Ascending aorta (tissue), 2 donors: Measurements from ENCODE around the gene SEPTIN2. TPM values are rescaled to one million over a fixed set of nuclear protein-coding genes. Genes with fewer than 3 reads are reported as not detected.

ENCODE experiments used
- DNase-seq, 2 donors: peaks; one replicate each; pipeline ENCODE4 v3.0.0-alpha.2; 2019; ENCODE audit warnings: low spot score in 2 of 2
- H3K27ac ChIP-seq, 2 donors: fragments of 200-600 bp; sonication (generic); one replicate each; pipeline ENCODE4 v1.5.1; 2016 to 2017; ENCODE audit warnings: mild to moderate bottlenecking in 1 of 2
- H3K27me3 ChIP-seq: fragments of 200-600 bp; sonication (generic); one replicate; pipeline ENCODE4 v1.5.1; 2017
- H3K36me3 ChIP-seq, 2 donors: fragments of 200-600 bp; sonication (generic); one replicate each; pipeline ENCODE4 v1.5.1; 2016
- H3K4me1 ChIP-seq, 2 donors: fragments of 200-600 bp; sonication (generic); one replicate each; pipeline ENCODE4 v1.5.1; 2016 to 2017; ENCODE audit warnings: mild to moderate bottlenecking in 1 of 2
- H3K4me3 ChIP-seq, 2 donors: fragments of 200-600 bp; sonication (generic); one replicate each; pipeline ENCODE4 v1.5.1; 2016 to 2017; ENCODE audit warnings: mild to moderate bottlenecking in 1 of 2
- H3K9me3 ChIP-seq, 2 donors: fragments of 200-600 bp; sonication (generic); one replicate each; pipeline ENCODE4 v1.5.1; 2016
- intact Hi-C: fragments of 100-400 bp; cut with DNase I; formaldehyde crosslinking; loops from one replicate; pipeline ENCODE4 v1.15.1; 2023
- total RNA-seq: library from RNA; depleted of rRNA; stranded (reverse); fragments of >200 nt; gene quantifications from one replicate; pipeline ENCODE4 v1.1.0, GENCODE V29; 2016
- TF ChIP-seq, protein P1 (sequence below), 3 experiments: fragments of 200-600 bp in 2 of 3; fragments of 450-650 bp in 1 of 3; sonication (generic) in 2 of 3; IDR thresholded peaks; one replicate each; pipeline ENCODE4 v1.5.1; 2016 to 2019; ENCODE audit warnings: antibody characterized with exemption in 3 of 3, mild to moderate bottlenecking in 1 of 3, moderate library complexity in 1 of 3

Gene SEPTIN2
- total RNA-seq, 1 donor from 2014 or later = 248 TPM

DNA sequence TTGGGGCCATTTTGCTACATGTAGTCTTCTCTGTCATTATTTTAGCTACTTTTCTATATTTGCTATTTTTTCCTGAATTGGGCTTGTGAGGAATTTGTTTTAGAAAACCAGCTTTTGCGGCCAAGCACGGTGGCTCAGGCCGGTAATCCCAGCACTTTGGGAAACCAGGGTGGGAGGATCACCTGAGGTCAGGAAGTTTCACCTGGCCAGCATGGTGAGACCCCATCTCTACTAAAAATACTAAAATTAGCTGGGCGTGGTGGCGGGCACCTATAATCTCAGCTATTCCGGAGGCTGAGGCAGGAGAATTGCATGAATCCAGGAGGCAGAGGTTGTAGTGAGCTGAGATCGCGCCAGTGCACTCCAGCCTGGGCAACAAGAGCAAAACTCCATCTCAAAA lies 4.7 kb downstream of the SEPTIN2 start:
- no peak for DNase-seq
- Histone ChIP-seq H3K9me3 (no peaks in the 10 kb centered on the region), H3K27me3 (no peaks in the 10 kb centered on the region), H3K36me3 (peaks cover 3 to 10% of the 10 kb centered on the region in 2 donors), H3K27ac (no peak overlapping the region), H3K4me3 (no peak overlapping the region), H3K4me1 (peaks cover 6 to 46% of the 10 kb centered on the region in 2 donors)
- intact Hi-C loops = no loop called here
- TF ChIP-seq, protein P1, sequence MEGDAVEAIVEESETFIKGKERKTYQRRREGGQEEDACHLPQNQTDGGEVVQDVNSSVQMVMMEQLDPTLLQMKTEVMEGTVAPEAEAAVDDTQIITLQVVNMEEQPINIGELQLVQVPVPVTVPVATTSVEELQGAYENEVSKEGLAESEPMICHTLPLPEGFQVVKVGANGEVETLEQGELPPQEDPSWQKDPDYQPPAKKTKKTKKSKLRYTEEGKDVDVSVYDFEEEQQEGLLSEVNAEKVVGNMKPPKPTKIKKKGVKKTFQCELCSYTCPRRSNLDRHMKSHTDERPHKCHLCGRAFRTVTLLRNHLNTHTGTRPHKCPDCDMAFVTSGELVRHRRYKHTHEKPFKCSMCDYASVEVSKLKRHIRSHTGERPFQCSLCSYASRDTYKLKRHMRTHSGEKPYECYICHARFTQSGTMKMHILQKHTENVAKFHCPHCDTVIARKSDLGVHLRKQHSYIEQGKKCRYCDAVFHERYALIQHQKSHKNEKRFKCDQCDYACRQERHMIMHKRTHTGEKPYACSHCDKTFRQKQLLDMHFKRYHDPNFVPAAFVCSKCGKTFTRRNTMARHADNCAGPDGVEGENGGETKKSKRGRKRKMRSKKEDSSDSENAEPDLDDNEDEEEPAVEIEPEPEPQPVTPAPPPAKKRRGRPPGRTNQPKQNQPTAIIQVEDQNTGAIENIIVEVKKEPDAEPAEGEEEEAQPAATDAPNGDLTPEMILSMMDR (IDR thresholded peaks at IDR 0.05) = no peak

DNA sequence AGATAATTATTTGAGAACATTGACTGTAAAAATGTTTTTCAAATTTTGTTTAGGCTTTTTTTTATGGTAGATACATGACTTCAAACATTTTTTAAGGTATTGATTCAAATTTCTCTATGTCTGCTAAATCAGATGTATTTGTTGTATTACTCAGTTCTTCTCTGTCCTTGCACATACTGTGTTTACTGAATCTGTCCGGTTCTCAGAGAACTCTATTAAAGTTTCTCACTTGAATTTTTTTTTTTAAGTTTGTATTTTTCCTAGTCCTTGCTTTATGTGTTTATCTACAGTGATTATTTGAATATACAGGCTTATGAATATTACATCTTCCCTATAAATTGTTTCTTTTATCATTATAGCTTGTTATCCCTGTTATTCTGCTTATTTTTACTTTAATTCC lies 5.3 kb downstream of the SEPTIN2 start:
- Histone ChIP-seq H3K4me3 (no peak overlapping the region), H3K4me1 (peaks cover 6 to 46% of the 10 kb centered on the region in 2 donors), H3K9me3 (no peaks in the 10 kb centered on the region), H3K27ac (no peak overlapping the region), H3K27me3 (no peaks in the 10 kb centered on the region), H3K36me3 (peaks cover 9 to 14% of the 10 kb centered on the region in 2 donors)
- no peak for DNase-seq
- intact Hi-C loops = no loop called here
- TF ChIP-seq, protein P1 (IDR thresholded peaks at IDR 0.05) = no peak

DNA sequence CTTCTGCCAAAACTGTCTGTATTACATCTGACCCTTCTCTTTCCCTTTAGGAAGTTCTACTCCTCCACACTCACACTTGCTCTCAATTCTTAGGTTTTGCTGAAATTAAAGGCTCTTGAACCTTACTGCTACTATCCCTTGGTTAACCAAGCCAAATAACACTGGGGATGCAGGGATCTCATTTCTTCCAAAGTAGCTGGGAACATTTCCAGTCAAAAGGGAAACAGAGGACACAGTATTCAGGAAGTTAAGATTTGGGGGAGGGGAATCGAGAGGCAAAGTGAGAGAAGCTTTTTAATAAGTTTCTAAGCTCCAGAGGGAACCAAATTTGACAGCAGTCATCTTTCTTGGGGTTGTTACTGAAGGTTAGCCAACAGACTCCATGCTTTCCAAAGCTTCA lies 6.2 kb downstream of the SEPTIN2 start:
- no peak for DNase-seq
- H3K4me3 ChIP-seq = no peak overlapping the region
- H3K4me1 ChIP-seq = peaks cover 6 to 42% of the 10 kb centered on the region in 2 donors
- no peak overlapping the region for H3K27ac ChIP-seq
- TF ChIP-seq, protein P1 (IDR thresholded peaks at IDR 0.05) = no peak
- peaks cover 15 to 20% of the 10 kb centered on the region in 2 donors for H3K36me3 ChIP-seq
- no peaks in the 10 kb centered on the region for H3K9me3 ChIP-seq
- no peaks in the 10 kb centered on the region for H3K27me3 ChIP-seq
- intact Hi-C loops = no loop called here

DNA sequence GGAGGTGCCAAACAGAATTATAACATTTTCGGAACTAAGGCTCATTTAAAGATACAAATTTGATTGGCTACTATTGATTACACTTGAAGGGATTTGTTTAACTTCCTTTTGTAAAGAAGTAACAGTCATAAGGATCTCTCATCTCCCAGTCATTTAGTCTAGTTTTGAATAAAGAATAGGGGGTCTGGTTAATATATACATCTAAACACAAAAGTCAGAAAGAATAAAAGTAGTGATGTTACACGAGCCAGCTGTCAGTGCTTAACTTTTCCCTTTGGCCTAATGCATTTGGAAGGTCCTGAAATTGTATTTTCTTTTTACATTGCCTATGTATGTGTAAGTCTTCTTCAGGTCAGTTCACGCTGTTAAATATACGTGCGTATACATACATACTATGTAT lies 8.1 kb downstream of the SEPTIN2 start:
- Histone ChIP-seq H3K27me3 (no peaks in the 10 kb centered on the region), H3K27ac (no peak overlapping the region), H3K9me3 (no peaks in the 10 kb centered on the region), H3K36me3 (peaks cover 33 to 35% of the 10 kb centered on the region in 2 donors), H3K4me1 (peaks cover 6 to 26% of the 10 kb centered on the region in 2 donors), H3K4me3 (no peak overlapping the region)
- no peak for DNase-seq
- intact Hi-C loops = no loop called here
- TF ChIP-seq, protein P1 (IDR thresholded peaks at IDR 0.05) = no peak

DNA sequence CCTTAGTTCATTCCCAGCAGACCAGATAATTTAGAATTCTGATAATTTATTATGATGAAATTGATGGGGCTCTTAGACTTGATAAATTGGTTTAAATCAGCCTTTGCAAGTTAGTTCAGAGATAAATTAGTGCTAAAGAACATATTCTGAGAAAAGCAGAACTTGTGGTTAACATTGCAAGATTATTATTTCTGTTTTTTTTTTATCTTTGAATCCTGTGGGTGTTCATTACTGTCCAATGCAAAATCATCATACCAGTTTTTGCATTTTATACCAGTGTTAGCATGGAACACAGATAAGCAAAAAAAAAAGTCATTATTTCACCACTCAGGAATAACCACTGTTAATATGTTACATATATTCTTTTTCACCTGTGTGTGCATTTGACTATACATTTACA lies 9.1 kb downstream of the SEPTIN2 start:
- no peak for DNase-seq
- no peak overlapping the region for H3K27ac ChIP-seq
- TF ChIP-seq, protein P1 (IDR thresholded peaks at IDR 0.05) = no peak
- peaks cover 35 to 40% of the 10 kb centered on the region in 2 donors for H3K36me3 ChIP-seq
- H3K9me3 ChIP-seq = no peaks in the 10 kb centered on the region
- no peak overlapping the region for H3K4me3 ChIP-seq
- H3K4me1 ChIP-seq = peaks cover 6 to 20% of the 10 kb centered on the region in 2 donors
- H3K27me3 ChIP-seq = no peaks in the 10 kb centered on the region
- intact Hi-C loops = no loop called here

DNA sequence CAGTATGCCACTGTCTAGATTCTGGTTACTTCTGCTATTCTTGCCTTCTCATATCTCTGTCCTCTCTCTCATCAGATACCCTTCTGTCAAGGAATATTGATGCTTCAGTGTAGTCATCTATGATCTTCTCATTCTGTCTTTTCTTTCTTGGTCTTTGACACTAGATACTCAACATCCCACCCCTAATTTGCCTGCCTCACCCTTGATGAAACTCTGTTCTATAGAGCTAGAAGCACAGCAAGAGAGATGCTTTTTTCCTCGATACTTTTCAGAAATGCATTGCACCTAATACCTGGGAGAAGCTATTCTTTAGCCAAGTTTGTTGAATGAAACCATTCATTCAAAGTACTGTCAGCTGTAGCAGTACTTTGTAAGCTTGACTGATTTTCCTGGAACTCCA lies 9.5 kb downstream of the SEPTIN2 start:
- Histone ChIP-seq H3K27ac (no peak overlapping the region), H3K36me3 (peaks cover 35 to 44% of the 10 kb centered on the region in 2 donors), H3K9me3 (no peaks in the 10 kb centered on the region), H3K4me3 (no peak overlapping the region), H3K27me3 (no peaks in the 10 kb centered on the region), H3K4me1 (peaks cover 6 to 16% of the 10 kb centered on the region in 2 donors)
- TF ChIP-seq, protein P1 (IDR thresholded peaks at IDR 0.05) = no peak
- DNase-seq = no peak
- intact Hi-C loops = no loop called here
